Neural progenitor cell (in vitro differentiated cells): Measurements from ENCODE around the gene LILRA1. TPM values are rescaled to one million over a fixed set of nuclear protein-coding genes. Genes with fewer than 3 reads are reported as not detected.
"Not testable (repeated sequence)": the region's sequence is repeated elsewhere in the genome, so short reads cannot be mapped to it uniquely, and the experiment has no call there.

ENCODE experiments used
- DNase-seq: peaks from one replicate; pipeline ENCODE4 v3.0.0-alpha.2; 2016; ENCODE audit warnings: low spot score
- H2AFZ ChIP-seq: fragments of 200-600 bp; sonication (generic); replicated peaks from 2 replicates; pipeline ENCODE4 v1.6.1; 2016; ENCODE audit warnings: antibody characterized with exemption
- H3F3A ChIP-seq: fragments of 200-600 bp; sonication (generic); 2 replicates; pipeline ENCODE4 v1.6.1; 2016; ENCODE audit warnings: antibody characterized with exemption, low read depth
- H3K27ac ChIP-seq: fragments of 200-600 bp; sonication (generic); 2 replicates; pipeline ENCODE4 v1.5.1; 2016; ENCODE audit warnings: mild to moderate bottlenecking
- H3K27me3 ChIP-seq: fragments of 200-600 bp; sonication (generic); 2 replicates; pipeline ENCODE4 v1.6.1; 2016; ENCODE audit warnings: mild to moderate bottlenecking, moderate library complexity
- H3K36me3 ChIP-seq: fragments of 200-600 bp; sonication (generic); 2 replicates; pipeline ENCODE4 v1.5.1; 2016
- H3K4me1 ChIP-seq: fragments of 200-600 bp; sonication (generic); 2 replicates; pipeline ENCODE4 v1.6.1; 2016; ENCODE audit warnings: mixed run types
- H3K4me2 ChIP-seq: fragments of 200-600 bp; sonication (generic); 2 replicates; pipeline ENCODE4 v1.6.1; 2016
- H3K4me3 ChIP-seq: fragments of 200-600 bp; sonication (generic); 2 replicates; pipeline ENCODE4 v1.5.1; 2016
- H3K79me2 ChIP-seq: fragments of 200-600 bp; sonication (generic); 2 replicates; pipeline ENCODE4 v1.6.1; 2016; ENCODE audit warnings: low read depth
- H3K9ac ChIP-seq: fragments of 200-600 bp; sonication (generic); 2 replicates; pipeline ENCODE4 v1.6.1; 2016
- H3K9me3 ChIP-seq: fragments of 200-600 bp; sonication (generic); 2 replicates; pipeline ENCODE4 v1.5.1; 2016; ENCODE audit warnings: low read depth
- H4K20me1 ChIP-seq: fragments of 200-600 bp; sonication (generic); 2 replicates; pipeline ENCODE4 v1.6.1; 2016; ENCODE audit warnings: low read depth
- H3K27ac Mint-ChIP-seq: 3 replicates; pipeline ENCODE4 v1.8.0; 2021; ENCODE audit warnings: mixed read lengths
- H3K27me3 Mint-ChIP-seq: 2 replicates; pipeline ENCODE4 v1.8.0; 2022; ENCODE audit warnings: low read depth, mild to moderate bottlenecking, inconsistent platforms, moderate library complexity, mixed read lengths; ENCODE audit not compliant: insufficient read depth
- H3K36me3 Mint-ChIP-seq: 3 replicates; pipeline ENCODE4 v1.8.0; 2021; ENCODE audit warnings: mixed read lengths
- H3K4me1 Mint-ChIP-seq: 3 replicates; pipeline ENCODE4 v1.8.0; 2021; ENCODE audit warnings: mixed read lengths
- H3K4me3 Mint-ChIP-seq: 3 replicates; pipeline ENCODE4 v1.8.0; 2021; ENCODE audit warnings: mild to moderate bottlenecking, moderate library complexity, mixed read lengths
- H3K9me3 Mint-ChIP-seq: 3 replicates; pipeline ENCODE4 v1.8.0; 2020; ENCODE audit warnings: mixed read lengths
- CTCF ChIP-seq: fragments of 200-600 bp; sonication (generic); IDR thresholded peaks from 2 replicates; pipeline ENCODE4 v1.5.1; 2017; ENCODE audit warnings: antibody characterized with exemption, mild to moderate bottlenecking
- EZH2 ChIP-seq: fragments of 200-600 bp; sonication (generic); IDR thresholded peaks from 2 replicates; pipeline ENCODE4 v1.6.1; 2017; ENCODE audit warnings: antibody characterized with exemption, mild to moderate bottlenecking, moderate library complexity
- EZH2phosphoT487 ChIP-seq: fragments of 200-600 bp; sonication (generic); IDR thresholded peaks from 2 replicates; pipeline ENCODE4 v1.6.1; 2017; ENCODE audit warnings: antibody characterized with exemption
- total RNA-seq: library from RNA; depleted of rRNA; stranded (reverse); fragments of >200 nt; gene quantifications from 2 replicates; pipeline ENCODE4 v1.2.3, GENCODE V29; 2015; ENCODE audit warnings: low replicate concordance

Gene LILRA1
- total RNA-seq, 1 donor from 2014 or later: not detected

DNA sequence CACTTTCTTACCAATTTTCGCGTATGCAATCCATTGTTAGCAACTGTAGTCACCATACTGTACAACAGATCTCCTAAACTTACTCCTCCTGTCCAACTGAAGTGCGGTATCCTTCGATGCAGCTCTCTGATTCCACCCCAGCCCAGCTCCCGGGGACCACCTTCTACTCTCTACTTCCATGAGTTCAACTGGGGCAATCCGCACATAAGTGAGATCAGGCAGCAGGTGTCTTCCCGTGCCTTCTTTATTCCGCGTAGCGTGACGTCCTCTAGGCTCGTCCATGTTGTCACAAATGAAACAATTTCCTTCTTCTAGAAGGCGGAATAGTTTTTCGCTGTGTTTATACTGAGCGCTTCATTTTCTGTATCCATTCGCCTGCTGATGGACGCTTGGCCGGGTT, 45.3 kb downstream of the LILRA1 start:
- Histone ChIP-seq H2AFZ (no peak overlapping the region), H4K20me1 (no peaks in the 10 kb centered on the region), H3K79me2 (no peaks in the 10 kb centered on the region), H3K4me3 (no peak overlapping the region), H3K9me3 (peaks cover 24% of the 10 kb centered on the region), H3K36me3 (no peaks in the 10 kb centered on the region), H3F3A (no peaks in the 10 kb centered on the region), H3K4me1 (no peaks in the 10 kb centered on the region), H3K9ac (no peak overlapping the region), H3K27me3 (no peaks in the 10 kb centered on the region), H3K27ac (no peak overlapping the region), H3K4me2 (no peak overlapping the region)
- Mint-ChIP-seq H3K27me3 (no peaks in the 10 kb centered on the region), H3K9me3 (peaks cover 11% of the 10 kb centered on the region), H3K4me3 (no peak overlapping the region), H3K27ac (no peak overlapping the region), H3K4me1 (no peaks in the 10 kb centered on the region), H3K36me3 (no peaks in the 10 kb centered on the region)
- TF ChIP-seq CTCF (no peak), EZH2 (no peak), EZH2phosphoT487 (no peak)
- no peak for DNase-seq

GRCh38 chr19:54642953-54643352, 49.5 kb downstream of the LILRA1 start:
- peaks cover 21% of the 10 kb centered on the region for H3K9me3 Mint-ChIP-seq

DNA sequence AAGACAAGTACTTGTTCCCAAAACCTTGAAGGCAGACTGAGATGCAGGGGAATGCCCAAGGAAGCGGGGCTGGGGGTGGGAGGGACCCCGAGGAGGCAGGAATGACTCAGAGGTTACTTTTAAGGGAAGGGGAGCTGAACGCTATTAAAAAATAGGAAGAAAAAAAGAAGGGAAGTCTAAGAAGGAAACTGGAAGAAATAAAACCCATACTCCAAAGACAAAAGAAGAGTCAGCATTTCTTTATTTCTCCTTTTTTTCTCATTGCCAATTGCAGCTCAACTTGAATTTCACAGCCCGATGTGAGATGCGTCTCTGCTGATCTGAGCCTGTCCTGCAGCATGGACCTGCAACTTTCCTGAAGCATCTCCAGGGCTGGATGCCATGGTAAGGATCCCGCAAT, 50.2 kb downstream of the LILRA1 start:
- H2AFZ ChIP-seq, H3K79me2 ChIP-seq, H3K9ac ChIP-seq, H3K4me3 Mint-ChIP-seq, H3K27ac Mint-ChIP-seq, H3F3A ChIP-seq, H3K4me1 ChIP-seq, DNase-seq, H3K4me2 ChIP-seq, H3K4me1 Mint-ChIP-seq, H3K36me3 Mint-ChIP-seq, H3K27ac ChIP-seq, H3K27me3 ChIP-seq, H3K27me3 Mint-ChIP-seq, H3K4me3 ChIP-seq, H4K20me1 ChIP-seq, H3K36me3 ChIP-seq: not testable (repeated sequence)
- H3K9me3 Mint-ChIP-seq: peaks cover 20% of the 10 kb centered on the region
- H3K9me3 ChIP-seq: peaks cover 26% of the 10 kb centered on the region

More at GRCh38 chr19:54642953-54643352, 49.5 kb downstream of the LILRA1 start:
- DNase-seq, H2AFZ ChIP-seq, H3K4me1 ChIP-seq, H3K4me3 Mint-ChIP-seq, H3K27ac Mint-ChIP-seq, H3K36me3 Mint-ChIP-seq, H3K36me3 ChIP-seq, H3K4me2 ChIP-seq, H3K4me1 Mint-ChIP-seq, H4K20me1 ChIP-seq, H3K4me3 ChIP-seq, H3K79me2 ChIP-seq, H3K27ac ChIP-seq, H3K9ac ChIP-seq, H3K27me3 ChIP-seq, H3F3A ChIP-seq, H3K27me3 Mint-ChIP-seq: not testable (repeated sequence)
- H3K9me3 ChIP-seq: peaks cover 27% of the 10 kb centered on the region

- no peak for TF ChIP-seq EZH2phosphoT487
- no peak for TF ChIP-seq EZH2
- no peak for TF ChIP-seq CTCF
- H3K4me1 Mint-ChIP-seq: no peaks in the 10 kb centered on the region
- Histone ChIP-seq H3K9ac (no peak overlapping the region), H3K4me1 (no peaks in the 10 kb centered on the region), H3K9me3 (peaks cover 21% of the 10 kb centered on the region), H4K20me1 (no peaks in the 10 kb centered on the region), H3K36me3 (no peaks in the 10 kb centered on the region), H3K79me2 (no peaks in the 10 kb centered on the region), H2AFZ (no peak overlapping the region), H3K4me3 (no peak overlapping the region), H3K27ac (no peak overlapping the region), H3K4me2 (no peak overlapping the region), H3K27me3 (no peaks in the 10 kb centered on the region), H3F3A (no peaks in the 10 kb centered on the region)
- H3K4me3 Mint-ChIP-seq: no peak overlapping the region
- H3K36me3 Mint-ChIP-seq: no peaks in the 10 kb centered on the region
- peaks cover 15% of the 10 kb centered on the region for H3K9me3 Mint-ChIP-seq
- no peak overlapping the region for H3K27ac Mint-ChIP-seq
- H3K27me3 Mint-ChIP-seq: no peaks in the 10 kb centered on the region
- no peak for DNase-seq
These were observed 50.6 kb downstream of the LILRA1 start for GRCh38 chr19:54644056-54644455.
